ENCODE measurements around the gene BTBD6. TPM values are rescaled to one million over a fixed set of nuclear protein-coding genes. Genes with fewer than 3 reads are reported as not detected.

BTBD6 gene
- total and polyA plus RNA-seq, 2 of the 8 experiments (the other 6 are each of a cell fraction or from before 2014, with no cell fraction given): 10.1 to 10.2 TPM

GRCh38 chr14:105200074-105200473 lies 48.3 kb upstream of the BTBD6 start:
- DNase-seq (ENCODE audit: low read depth in 1 of 2, low spot score in 2 of 2) (no peak), FAIRE-seq (no peak)
- no peak overlapping the region for H3K56ac ChIP-seq (replicated peaks; ENCODE audit: insufficient read length, low read depth, low read length)
- peaks cover 4% of the 10 kb centered on the region; the same call in 1 of the 2 replicates for H3K23me2 ChIP-seq (ENCODE audit: low read depth, low read length)
- H3K9ac ChIP-seq (replicated peaks in 1 of 4; ENCODE audit: extremely low read depth in 1 of 4, low read depth in 3 of 4, low read length in 3 of 4): no peak overlapping the region
- H3K23ac ChIP-seq (ENCODE audit: insufficient read length): no peak overlapping the region
- H3K9me3 ChIP-seq (ENCODE audit: insufficient read depth in 2 of 2, low read depth in 1 of 2, low read length in 1 of 2): no peaks in the 10 kb centered on the region
- no peak overlapping the region for H2BK5ac ChIP-seq (ENCODE audit: low read depth, low read length)
- no peaks in the 10 kb centered on the region for H3K79me2 ChIP-seq (ENCODE audit: control insufficient read depth in 1 of 2, insufficient read depth in 2 of 2, low read length in 2 of 2)
- H4K8ac ChIP-seq (ENCODE audit: extremely low read depth, insufficient read depth, low read length): peak overlapping the region; percentile 23; the same call in 1 of the 2 replicates
- H2AK5ac ChIP-seq (ENCODE audit: low read depth, low read length): no peak overlapping the region
- peaks cover 0 to 21% (median 12%) of the 10 kb centered on the region in 4 experiments; a peak in 5 of 7 replicates for H3K4me1 ChIP-seq (replicated peaks in 1 of 4; ENCODE audit: control insufficient read depth in 3 of 4, insufficient read depth in 4 of 4, low read length in 3 of 4)
- no peaks in the 10 kb centered on the region for H3K79me1 ChIP-seq (ENCODE audit: low read depth, low read length)
- POLR2A ChIA-PET (ENCODE audit: partially characterized antibody): no interaction called here
- no peaks in the 10 kb centered on the region for H3K36me3 ChIP-seq (ENCODE audit: control insufficient read depth in 2 of 4, insufficient read depth in 4 of 4, low read length in 3 of 4)
- no peak overlapping the region for H2AFZ ChIP-seq (ENCODE audit: low read length)
- H2BK20ac ChIP-seq (ENCODE audit: low read length): no peak overlapping the region
- H2BK120ac ChIP-seq (replicated peaks; ENCODE audit: low read depth, low read length): no peak overlapping the region
- H3K4ac ChIP-seq (replicated peaks; ENCODE audit: insufficient read length, low read depth, low read length): no peak overlapping the region
- no peak overlapping the region for H3K14ac ChIP-seq (ENCODE audit: insufficient read length)
- no peak overlapping the region for H3K27ac ChIP-seq (ENCODE audit: low read depth, low read length)
- no peak overlapping the region for H3K4me2 ChIP-seq (ENCODE audit: insufficient read depth in 1 of 2, low read depth in 2 of 2, low read length in 2 of 2)
- peaks cover 3 to 6% of the 10 kb centered on the region in 2 experiments for H4K20me1 ChIP-seq (replicated peaks in 1 of 2; ENCODE audit: control insufficient read depth in 1 of 2, insufficient read depth in 2 of 2, low read length in 2 of 2)
- peak in 2 of 3 experiments; percentile 29 to 43; a peak in 3 of 4 replicates for TF ChIP-seq CTCF (IDR thresholded peaks at IDR 0.05; ENCODE audit: control extremely low read depth in 1 of 3, insufficient read depth in 1 of 3, low read depth in 1 of 3, low read length in 3 of 3)
- TF ChIP-seq TBP (IDR thresholded peaks at IDR 0.05; ENCODE audit: low read depth, low read length): no peak
- TF ChIP-seq RAD21 (IDR thresholded peaks at IDR 0.05 in 1 of 2, conservative IDR thresholded peaks at IDR 0.05 in 1 of 2; ENCODE audit: low read depth in 2 of 2, low read length in 2 of 2): peak; percentile 28 to 62
- TF ChIP-seq CEBPB (IDR thresholded peaks at IDR 0.05; ENCODE audit: low read depth, low read length): no peak
- no peak overlapping the region for H3K4me3 ChIP-seq (ENCODE audit: extremely low read depth in 1 of 4, insufficient read depth in 2 of 4, low read depth in 3 of 4, low read length in 4 of 4)
- no peak overlapping the region for H3K18ac ChIP-seq (ENCODE audit: extremely low read depth, low read length)
- no peak overlapping the region for H4K91ac ChIP-seq (replicated peaks; ENCODE audit: insufficient read length, low read length)
- H2BK15ac ChIP-seq (ENCODE audit: low read length): no peak overlapping the region
- peaks cover 0 to 27% (median 16%) of the 10 kb centered on the region in 4 experiments; a peak in 5 of 7 replicates for H3K27me3 ChIP-seq (replicated peaks in 1 of 4; ENCODE audit: control insufficient read depth in 3 of 4, extremely low read depth in 1 of 4, insufficient read depth in 3 of 4, low read length in 3 of 4)
- WGBS, 2 experiments (ENCODE audit: extremely low coverage in 1 of 2, insufficient coverage in 1 of 2, insufficient read length in 1 of 2, insufficient replicate concordance in 2 of 2, low coverage in 1 of 2, low lambda C conversion rate in 2 of 2, missing lambda C conversion rate in 1 of 2): 88% methylated on average over 10 of the region's 10 CpGs; no CpG with 5 or more reads in 1 of the 2 experiments
- H4K5ac ChIP-seq (ENCODE audit: insufficient read length, low read depth, low read length): no peak overlapping the region
- no peak overlapping the region for H2BK12ac ChIP-seq (ENCODE audit: low read depth, low read length)
- CTCF ChIA-PET (ENCODE audit: partially characterized antibody): interaction anchor here (0.7 to 6.2 kb wide), 16 partner anchors 11 to 151 kb away, joined by 3 to 36 read pairs (median 3); partner anchors contain the start of gene BTBD6

All from H1 (cell line).